Endothelial cell of umbilical vein (primary cell): Measurements from ENCODE around the gene XDH. TPM values are rescaled to one million over a fixed set of nuclear protein-coding genes. Genes with fewer than 3 reads are reported as not detected.

Experiments
- BruUV-seq: library from RNA; stranded (reverse); fragments of 400-500 nt; replicated peaks from 2 replicates; lab custom pipeline; 2021; lab: Mats Ljungman, UMichigan
- CTCF ChIA-PET: fragments of 300-600, 350-600 bp; sonication (Branson Sonifier 250); formaldehyde crosslinking; loops from one replicate; lab custom pipeline; 2021; ENCODE audit warnings: antibody characterized with exemption, inconsistent platforms; lab: Charles Lee
- POLR2A ChIA-PET: fragments of 300-600, 350-600 bp; sonication (Branson Sonifier 250); formaldehyde crosslinking; loops from one replicate; lab custom pipeline; 2021; ENCODE audit warnings: antibody characterized with exemption, inconsistent platforms; lab: Charles Lee
- DNase-seq: peaks from one replicate; pipeline ENCODE4 v3.0.0-alpha.2; 2011; ENCODE audit warnings: low read depth, low spot score
- FAIRE-seq: peaks from 2 replicates; lab custom pipeline; 2011; peaks lifted over from hg19 to GRCh38; lab: Jason Lieb, UNC
- H2AFZ ChIP-seq: 2 replicates; pipeline ENCODE4 v1.6.0; 2012; ENCODE audit warnings: low read depth, low read length, control low read depth, inconsistent platforms
- H3K27ac ChIP-seq: 2 replicates; pipeline ENCODE4 v1.5.1; 2011; ENCODE audit warnings: low read depth, mild to moderate bottlenecking, control low read depth, low read length, moderate library complexity; ENCODE audit not compliant: insufficient read depth
- H3K27me3 ChIP-seq, 2 experiments: 2 replicates each; pipeline versions ENCODE4 v1.6.0 to v1.6.1; 2011; ENCODE audit warnings: low read length in 2 of 2, mixed read lengths in 1 of 2; ENCODE audit not compliant: control insufficient read depth in 2 of 2, insufficient read depth in 2 of 2
- H3K36me3 ChIP-seq, 2 experiments: 2 replicates in 1 of 2; 3 replicates in 1 of 2; pipeline ENCODE4 v1.5.1; 2011; ENCODE audit warnings: low read length in 2 of 2, mild to moderate bottlenecking in 1 of 2, moderate library complexity in 1 of 2; ENCODE audit not compliant: control insufficient read depth in 2 of 2, insufficient read depth in 2 of 2; ENCODE audit errors: extremely low read depth in 1 of 2
- H3K4me1 ChIP-seq: 3 replicates; pipeline ENCODE4 v1.5.1; 2011; ENCODE audit warnings: mild to moderate bottlenecking, low read length; ENCODE audit not compliant: control insufficient read depth, insufficient read depth; ENCODE audit errors: extremely low read depth
- H3K4me2 ChIP-seq: 2 replicates; pipeline ENCODE4 v1.6.1; 2011; ENCODE audit warnings: low read length, control low read depth, mixed read lengths; ENCODE audit not compliant: insufficient read depth
- H3K4me3 ChIP-seq, 3 experiments: fragments of 200-600 bp in 1 of 3; sonication (generic), shearing (Covaris generic) in 1 of 3; replicated peaks in 1 of 3; 2 replicates each; pipeline ENCODE4 v1.5.1; 2011 to 2016; ENCODE audit warnings: control low read depth in 3 of 3, low read length in 3 of 3, mild to moderate bottlenecking in 2 of 3, inconsistent platforms in 1 of 3, low read depth in 1 of 3, moderate library complexity in 1 of 3; ENCODE audit not compliant: insufficient read depth in 1 of 3
- H3K79me2 ChIP-seq: 2 replicates; pipeline ENCODE4 v1.6.0; 2012; ENCODE audit warnings: low read length, inconsistent platforms; ENCODE audit not compliant: control insufficient read depth, insufficient read depth
- H3K9ac ChIP-seq: replicated peaks from 2 replicates; pipeline ENCODE3; 2011; ENCODE audit warnings: low read length, control low read depth; ENCODE audit not compliant: insufficient read depth; ENCODE audit errors: extremely low read depth
- H3K9me1 ChIP-seq: replicated peaks from 3 replicates; pipeline ENCODE4 v1.6.0; 2011; ENCODE audit warnings: mild to moderate bottlenecking, low read length; ENCODE audit not compliant: control insufficient read depth, insufficient read depth; ENCODE audit errors: extremely low read depth
- H3K9me3 ChIP-seq: replicated peaks from 2 replicates; pipeline ENCODE4 v1.5.1; 2012; ENCODE audit warnings: low read length, inconsistent platforms; ENCODE audit not compliant: control insufficient read depth, insufficient read depth
- H4K20me1 ChIP-seq: replicated peaks from 2 replicates; pipeline ENCODE3; 2011; ENCODE audit warnings: mild to moderate bottlenecking, low read length; ENCODE audit not compliant: control insufficient read depth, insufficient read depth; ENCODE audit errors: extremely low read depth
- EZH2 ChIP-seq: IDR thresholded peaks from 2 replicates; pipeline ENCODE4 v1.6.1; 2012; ENCODE audit warnings: borderline replicate concordance, low read depth, mild to moderate bottlenecking, moderate library complexity, low read length, inconsistent platforms; ENCODE audit not compliant: severe bottlenecking
- FOS ChIP-seq: IDR thresholded peaks from 2 replicates; pipeline ENCODE4 v1.6.1; 2011; ENCODE audit warnings: mild to moderate bottlenecking, low read length, moderate library complexity, borderline replicate concordance; ENCODE audit not compliant: insufficient read depth
- GATA2 ChIP-seq: IDR thresholded peaks from 2 replicates; pipeline ENCODE4 v1.7.0; 2011; ENCODE audit warnings: low read depth, mild to moderate bottlenecking, moderate library complexity, mixed read lengths, low read length; ENCODE audit not compliant: insufficient read length, insufficient read depth
- JUN ChIP-seq: IDR thresholded peaks from 2 replicates; pipeline ENCODE4 v1.6.1; 2011; ENCODE audit warnings: borderline replicate concordance, low read depth; ENCODE audit not compliant: insufficient read length, insufficient read depth
- MYC ChIP-seq: IDR thresholded peaks from one replicate; pipeline ENCODE4 v1.6.1; 2011; ENCODE audit warnings: mild to moderate bottlenecking, low read depth, low read length
- POLR2A ChIP-seq: IDR thresholded peaks from 2 replicates; pipeline ENCODE4 v1.6.1; 2012; ENCODE audit warnings: low read depth, mild to moderate bottlenecking, control low read depth, low read length
- POLR2AphosphoS5 ChIP-seq: IDR thresholded peaks from 2 replicates; pipeline ENCODE4 v1.6.1; 2012; ENCODE audit warnings: low read depth, mild to moderate bottlenecking, control low read depth, low read length, moderate library complexity; ENCODE audit not compliant: insufficient read depth
- dilution Hi-C: fragments of 300-500 bp; cut with MboI; formaldehyde crosslinking; loops from one replicate; pipeline ENCODE4 v1.15.0; 2019; ENCODE audit warnings: low sequenced_read_pairs; ENCODE audit not compliant: extremely low pct_ligation_motif_present
- intact Hi-C: fragments of 100-400 bp; cut with micrococcal nuclease; formaldehyde crosslinking; loops from one replicate; pipeline ENCODE4 v1.10.0; 2022
- polyA plus RNA-seq, 4 experiments: library from polyadenylated mRNA; depleted of rRNA in 3 of 4; stranded (reverse) in 3 of 4; unstranded in 1 of 4; fragments of >200 nt; gene quantifications; 2 replicates each; pipeline versions ENCODE4 v1.2.1 to v1.2.3, GENCODE V29; 2011 to 2012; ENCODE audit warnings: missing spikeins in 1 of 4
- total RNA-seq: library from RNA; stranded (reverse); gene quantifications from 2 replicates; pipeline ENCODE4 v1.2.3, GENCODE V29; 2021
- TF ChIP-seq, protein P1 (sequence below), 2 donors: IDR thresholded peaks; 1 replicate in 1 of 2; 2 replicates in 1 of 2; pipeline ENCODE4 v1.5.1; 2011; ENCODE audit warnings: low read length in 2 of 2, mild to moderate bottlenecking in 2 of 2, moderate library complexity in 2 of 2, control low read depth in 1 of 2, inconsistent platforms in 1 of 2, low read depth in 1 of 2; ENCODE audit not compliant: insufficient read depth in 1 of 2; ENCODE audit errors: extremely low read depth in 1 of 2
- TF ChIP-seq, protein P2 (sequence below): IDR thresholded peaks from 2 replicates; pipeline ENCODE4 v1.6.1; 2011; ENCODE audit not compliant: insufficient read depth, insufficient read length

XDH gene
- total and polyA plus RNA-seq, 2 donors (not counting 3 experiments of a cell fraction or from before 2014, with no cell fraction given) = not detected

DNA sequence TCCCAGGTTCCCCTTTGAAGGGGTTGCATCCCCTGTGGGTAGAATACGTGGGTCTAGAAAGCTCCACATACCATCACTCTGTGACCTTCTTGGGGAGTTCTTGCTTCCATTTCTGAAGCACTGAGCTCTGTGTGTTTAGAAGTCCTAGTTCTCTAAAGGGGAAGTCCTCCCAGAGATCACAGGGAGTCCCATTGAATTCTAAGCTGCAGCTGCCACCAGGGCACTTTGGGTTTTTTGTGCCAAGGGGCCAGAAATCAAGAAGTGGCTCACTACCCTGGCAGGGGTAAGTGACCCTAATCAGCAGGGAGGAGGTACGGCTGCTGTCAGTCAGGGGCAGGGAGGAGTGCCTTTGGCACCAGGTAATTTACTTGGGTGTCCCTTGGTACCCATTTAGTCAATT is 109.7 kb downstream of the XDH start:
- Histone ChIP-seq H3K9me1 (no peaks in the 10 kb centered on the region), H3K9ac (no peak overlapping the region), H3K36me3 (no peaks in the 10 kb centered on the region), H2AFZ (no peak overlapping the region), H4K20me1 (no peaks in the 10 kb centered on the region), H3K27ac (no peak overlapping the region), H3K79me2 (no peaks in the 10 kb centered on the region), H3K4me1 (no peaks in the 10 kb centered on the region), H3K4me2 (no peak overlapping the region), H3K9me3 (no peaks in the 10 kb centered on the region), H3K4me3 (no peak overlapping the region), H3K27me3 (peaks cover 2% of the 10 kb centered on the region in 2 experiments)
- TF ChIP-seq, protein P1, sequence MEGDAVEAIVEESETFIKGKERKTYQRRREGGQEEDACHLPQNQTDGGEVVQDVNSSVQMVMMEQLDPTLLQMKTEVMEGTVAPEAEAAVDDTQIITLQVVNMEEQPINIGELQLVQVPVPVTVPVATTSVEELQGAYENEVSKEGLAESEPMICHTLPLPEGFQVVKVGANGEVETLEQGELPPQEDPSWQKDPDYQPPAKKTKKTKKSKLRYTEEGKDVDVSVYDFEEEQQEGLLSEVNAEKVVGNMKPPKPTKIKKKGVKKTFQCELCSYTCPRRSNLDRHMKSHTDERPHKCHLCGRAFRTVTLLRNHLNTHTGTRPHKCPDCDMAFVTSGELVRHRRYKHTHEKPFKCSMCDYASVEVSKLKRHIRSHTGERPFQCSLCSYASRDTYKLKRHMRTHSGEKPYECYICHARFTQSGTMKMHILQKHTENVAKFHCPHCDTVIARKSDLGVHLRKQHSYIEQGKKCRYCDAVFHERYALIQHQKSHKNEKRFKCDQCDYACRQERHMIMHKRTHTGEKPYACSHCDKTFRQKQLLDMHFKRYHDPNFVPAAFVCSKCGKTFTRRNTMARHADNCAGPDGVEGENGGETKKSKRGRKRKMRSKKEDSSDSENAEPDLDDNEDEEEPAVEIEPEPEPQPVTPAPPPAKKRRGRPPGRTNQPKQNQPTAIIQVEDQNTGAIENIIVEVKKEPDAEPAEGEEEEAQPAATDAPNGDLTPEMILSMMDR (IDR thresholded peaks at IDR 0.05; ENCODE audit: extremely low read depth in 1 of 2, insufficient read depth in 1 of 2, low read depth in 1 of 2, low read length in 2 of 2) = no peak
- no peak for TF ChIP-seq EZH2
- no peak for TF ChIP-seq MYC
- no peak for TF ChIP-seq JUN
- no peak for TF ChIP-seq POLR2AphosphoS5
- no peak for TF ChIP-seq GATA2
- TF ChIP-seq FOS = no peak
- TF ChIP-seq, protein P2, sequence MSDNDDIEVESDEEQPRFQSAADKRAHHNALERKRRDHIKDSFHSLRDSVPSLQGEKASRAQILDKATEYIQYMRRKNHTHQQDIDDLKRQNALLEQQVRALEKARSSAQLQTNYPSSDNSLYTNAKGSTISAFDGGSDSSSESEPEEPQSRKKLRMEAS = no peak
- TF ChIP-seq POLR2A = no peak
- FAIRE-seq (no peak), DNase-seq (no peak)
- intact Hi-C loops (no loop called here), dilution Hi-C loops (no loop called here)
- CTCF ChIA-PET = interaction anchor here (1.2 kb wide), 1 partner anchor 11 kb away, joined by 3 read pairs; no protein-coding TSS in a partner anchor
- BruUV-seq = no TSS peak
- POLR2A ChIA-PET = no interaction called here
